SHP77 treated with DMSO at 0.1 percent for 48 hours (cell line): ENCODE data around the gene C19orf12.

ENCODE experiments used
- DNase-seq: peaks from one replicate; lab custom pipeline; 2025; lab: John Stamatoyannopoulos, UW

Gene C19orf12

GRCh38 chr19:29662604-29663404 is 52.3 kb downstream of the C19orf12 start:
- no peak for DNase-seq

GRCh38 chr19:29662278-29662603 is 52.8 kb downstream of the C19orf12 start:
- DNase-seq = no peak

- no peak for DNase-seq
Observed at GRCh38 chr19:29660835-29661234, 54.2 kb downstream of the C19orf12 start.

- DNase-seq = no peak
Observed at GRCh38 chr19:29658221-29658991, 56.7 kb downstream of the C19orf12 start.

DNA sequence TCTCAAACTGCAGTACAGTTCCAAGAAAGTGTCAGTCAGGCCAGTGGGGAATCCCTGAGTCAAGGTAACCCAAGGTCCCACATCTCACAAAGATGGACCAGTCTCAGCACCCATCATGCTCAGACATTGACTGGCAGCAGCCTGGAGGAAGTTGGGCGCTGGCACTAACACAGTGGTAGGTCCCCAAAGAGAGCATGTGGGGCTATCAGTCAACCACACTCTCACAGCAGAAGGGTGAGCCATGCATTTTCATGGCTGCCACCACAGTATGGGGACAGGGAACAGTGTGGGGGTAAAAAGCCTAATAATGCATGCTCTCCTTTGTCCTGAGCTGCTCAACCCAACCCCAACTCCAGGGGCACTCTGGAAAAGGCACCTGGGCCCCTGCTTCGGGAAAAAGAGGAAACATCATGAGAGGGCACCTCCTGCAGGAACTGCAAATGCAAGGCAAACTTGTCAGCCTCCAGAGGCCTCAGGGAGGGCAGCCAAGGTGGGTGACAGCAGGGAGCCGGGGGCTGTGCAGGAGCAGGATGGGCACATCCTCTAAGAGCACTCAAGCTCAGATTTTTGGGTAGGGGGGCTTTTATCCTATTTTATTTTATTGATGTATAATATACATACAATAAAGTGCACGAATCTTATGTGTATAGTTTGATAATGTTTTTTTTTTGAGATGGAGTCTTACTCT is 59.3 kb downstream of the C19orf12 start:
- DNase-seq = no peak

DNA sequence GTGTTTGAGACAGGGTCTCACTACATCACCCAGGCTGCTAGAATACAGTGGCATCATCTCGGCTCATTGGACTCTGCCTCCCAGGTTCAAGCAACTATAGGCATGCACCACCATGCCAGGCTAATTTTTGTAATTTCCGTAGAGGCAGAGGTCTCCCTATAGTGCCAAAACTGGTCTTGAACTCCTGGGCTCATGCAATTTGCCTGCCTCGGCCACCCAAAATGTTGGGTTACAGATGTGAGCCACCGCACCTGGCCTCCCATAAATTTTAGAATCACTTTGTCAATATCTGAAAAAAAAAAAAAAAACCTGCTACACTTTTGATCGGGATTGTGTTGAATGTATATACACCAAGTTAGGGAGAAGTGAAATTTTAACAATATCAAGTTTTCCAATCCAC is 61.7 kb downstream of the C19orf12 start:
- no peak for DNase-seq

DNA sequence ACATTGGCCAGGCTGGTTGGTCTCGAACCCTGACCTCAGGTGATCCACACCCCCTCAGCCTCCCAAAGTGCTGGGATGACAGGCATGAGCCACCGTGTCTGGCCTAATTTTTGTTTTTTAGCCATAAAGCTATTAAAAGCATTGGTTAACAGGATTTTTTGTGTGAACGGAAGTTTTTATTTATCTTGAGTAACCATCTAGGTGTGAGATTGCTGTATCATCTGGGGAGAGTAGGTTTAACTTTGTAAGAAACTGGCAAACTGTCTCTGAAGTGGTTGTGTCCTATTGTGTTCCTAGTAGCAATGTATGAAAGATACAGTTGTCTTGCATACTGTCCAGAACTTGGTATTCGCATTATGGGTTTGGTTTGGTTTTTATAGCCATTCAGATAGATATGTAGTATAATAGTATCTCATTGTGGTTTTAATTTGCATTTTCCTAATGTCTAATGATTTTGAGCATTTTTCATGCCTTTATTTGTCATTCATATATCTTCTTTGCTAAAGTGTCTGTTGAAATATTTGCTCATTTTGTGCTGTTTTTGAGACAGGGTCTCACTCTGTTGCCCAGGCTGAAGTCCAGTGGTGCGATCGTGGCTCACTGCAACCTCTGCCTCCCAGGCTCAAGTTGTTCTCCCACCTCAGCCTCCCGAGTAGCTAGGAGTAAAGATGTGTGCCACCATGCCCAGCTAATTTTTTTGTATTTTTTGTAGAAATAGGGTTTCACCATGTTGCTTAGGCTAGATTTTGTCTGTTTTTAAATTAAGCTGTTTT is 63.3 kb downstream of the C19orf12 start:
- no peak for DNase-seq

GRCh38 chr19:29650772-29651387 is 64.2 kb downstream of the C19orf12 start:
- DNase-seq = no peak
